ENCODE data around the gene GADD45B.
"Not testable (repeated sequence)": the region's sequence is repeated elsewhere in the genome, so short reads cannot be mapped to it uniquely, and the experiment has no call there.

GADD45B gene

DNA sequence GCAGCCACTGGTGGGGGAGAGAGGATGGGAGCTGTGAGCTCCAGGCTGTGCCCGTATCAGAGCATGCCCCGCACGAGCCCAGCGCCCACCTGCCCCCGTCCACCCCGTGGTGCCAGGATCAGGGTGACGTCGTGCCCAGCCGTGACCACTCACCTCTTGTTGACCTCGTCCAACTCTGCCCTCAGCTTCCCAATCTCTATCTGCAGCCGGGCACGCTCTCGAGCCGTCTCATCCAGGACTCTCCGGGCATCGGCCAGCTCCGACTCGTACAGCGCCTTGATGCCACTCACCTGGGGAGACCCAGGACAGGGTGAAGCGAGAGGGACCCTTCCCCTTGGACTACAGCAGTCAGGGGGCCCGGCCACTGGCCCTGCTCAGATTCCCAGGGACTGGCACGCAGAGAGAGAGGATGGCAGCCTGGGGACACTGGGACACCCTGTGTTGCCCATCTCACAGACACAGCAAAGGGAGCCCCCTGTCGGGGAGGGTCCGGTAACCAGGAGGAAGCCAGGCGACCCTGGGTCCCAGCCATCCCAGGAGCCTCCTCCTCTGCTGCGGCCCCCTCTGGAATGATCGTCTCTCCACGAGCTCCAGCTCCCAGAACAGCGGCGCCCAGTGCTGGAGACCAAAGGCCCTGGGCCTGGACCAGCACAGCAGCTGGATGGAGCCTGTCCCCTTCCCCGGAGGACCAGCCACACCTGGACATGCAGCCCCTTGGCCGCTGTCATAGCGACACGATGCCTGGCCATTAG lies 31.5 kb upstream of the GADD45B start:
- no peak for DNase-seq

DNA sequence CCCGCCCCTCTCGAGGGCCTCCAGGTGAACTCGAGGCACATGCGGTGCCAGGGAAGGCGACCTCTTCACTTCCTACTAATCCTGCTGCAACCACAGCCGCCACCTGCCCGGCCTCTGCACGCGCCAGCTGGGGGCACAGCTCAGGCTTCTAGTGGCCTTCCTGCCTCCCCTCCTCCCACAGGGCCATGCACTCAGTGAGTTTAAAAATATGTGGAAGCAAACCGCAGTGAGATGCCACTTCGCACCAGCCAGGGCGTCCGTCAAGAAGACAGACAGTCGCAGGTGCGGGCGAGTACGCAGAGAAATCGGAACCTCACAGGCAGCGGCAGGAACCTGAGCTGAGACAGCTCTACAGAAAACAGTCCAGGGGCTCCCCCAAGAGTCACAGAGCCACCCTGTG lies 29.5 kb upstream of the GADD45B start:
- DNase-seq, result no peak

DNA sequence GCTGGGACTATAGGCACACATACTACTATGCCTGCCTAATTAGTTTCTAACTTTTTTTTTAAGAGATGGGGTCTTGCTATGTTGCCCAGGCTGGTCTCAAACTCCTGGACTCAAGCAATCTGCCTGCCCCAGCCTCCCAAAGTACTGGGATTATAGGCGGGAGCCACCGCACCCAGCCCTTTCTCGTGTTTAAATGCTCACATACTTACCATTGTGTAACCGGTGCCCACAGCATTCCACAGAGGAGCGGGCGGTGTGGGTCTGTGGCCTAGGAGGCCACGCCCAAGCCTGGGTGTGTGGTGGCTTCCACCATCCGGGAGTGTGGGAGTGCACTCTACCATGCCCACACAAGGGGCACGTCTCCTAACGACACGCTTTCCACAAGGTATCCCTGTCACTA lies 26.9 kb upstream of the GADD45B start:
- DNase-seq, result no peak

DNA sequence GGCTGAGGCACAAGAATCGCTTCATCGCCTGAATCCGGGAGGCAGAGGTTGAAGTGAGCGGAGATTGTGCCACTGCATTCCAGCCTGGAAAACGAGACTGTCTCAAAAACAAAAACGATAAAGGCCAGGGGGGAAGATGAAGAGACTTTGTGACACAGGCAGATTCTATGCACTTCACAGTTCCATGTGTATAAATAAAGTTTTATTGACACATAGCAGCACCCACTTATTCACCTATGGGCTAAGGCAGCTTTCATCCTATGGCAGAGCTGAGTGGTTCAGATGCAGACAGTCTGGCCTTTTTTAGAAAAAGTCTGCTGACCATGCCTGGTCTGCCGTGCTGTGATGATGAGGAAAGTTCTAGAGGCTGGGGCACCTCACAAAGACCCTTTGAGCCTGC lies 24.8 kb upstream of the GADD45B start:
- DNase-seq, result no peak

DNA sequence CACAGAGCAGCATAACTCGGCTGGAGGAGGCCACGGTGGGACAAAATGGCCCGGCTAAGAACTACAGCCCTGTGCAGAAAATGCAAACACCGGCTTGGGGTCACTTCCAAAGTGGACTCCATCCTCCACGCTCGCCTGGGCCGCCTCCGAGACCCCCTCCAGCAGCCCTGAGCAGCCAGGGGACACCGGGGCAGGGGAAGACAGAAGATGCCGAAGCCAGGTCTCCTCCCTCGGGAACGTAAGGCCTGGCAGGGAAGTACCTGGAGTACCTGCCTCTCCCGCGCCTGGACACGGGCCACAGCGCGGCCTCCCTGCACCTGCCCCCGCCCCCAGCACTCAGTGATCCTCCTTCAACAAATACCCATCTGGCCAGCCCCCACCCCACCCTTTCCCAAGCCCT lies 24.2 kb upstream of the GADD45B start:
- DNase-seq, result no peak

DNA sequence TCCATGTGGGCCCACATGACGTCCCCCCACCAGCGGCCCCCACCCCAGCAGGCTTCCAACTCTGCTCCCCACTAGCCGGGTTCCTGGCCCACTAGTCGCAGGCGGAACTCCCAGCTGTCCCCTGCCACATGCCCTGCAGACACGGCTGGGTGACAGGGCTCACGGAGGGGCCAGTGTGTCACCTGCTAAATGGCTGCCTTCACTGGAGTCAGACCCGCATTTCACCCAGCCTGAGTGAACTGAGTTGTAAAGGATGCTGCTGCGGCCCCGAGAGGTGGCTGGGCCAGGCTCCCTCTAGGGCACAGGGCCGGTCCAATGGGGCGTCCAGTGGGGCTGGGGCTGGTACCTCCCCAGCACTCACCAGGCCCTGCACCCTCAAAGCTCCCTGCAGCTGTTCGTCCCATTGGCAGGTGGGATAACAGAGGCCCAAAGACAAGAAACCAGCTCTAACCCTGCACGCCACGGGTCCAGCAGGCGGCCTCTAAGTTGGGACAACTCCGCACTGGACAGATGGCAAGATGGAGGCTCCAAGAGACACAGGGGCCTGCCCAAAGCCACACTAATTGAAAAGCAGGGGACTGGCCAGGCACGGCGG lies 22.4 kb upstream of the GADD45B start:
- DNase-seq, result no peak

DNA sequence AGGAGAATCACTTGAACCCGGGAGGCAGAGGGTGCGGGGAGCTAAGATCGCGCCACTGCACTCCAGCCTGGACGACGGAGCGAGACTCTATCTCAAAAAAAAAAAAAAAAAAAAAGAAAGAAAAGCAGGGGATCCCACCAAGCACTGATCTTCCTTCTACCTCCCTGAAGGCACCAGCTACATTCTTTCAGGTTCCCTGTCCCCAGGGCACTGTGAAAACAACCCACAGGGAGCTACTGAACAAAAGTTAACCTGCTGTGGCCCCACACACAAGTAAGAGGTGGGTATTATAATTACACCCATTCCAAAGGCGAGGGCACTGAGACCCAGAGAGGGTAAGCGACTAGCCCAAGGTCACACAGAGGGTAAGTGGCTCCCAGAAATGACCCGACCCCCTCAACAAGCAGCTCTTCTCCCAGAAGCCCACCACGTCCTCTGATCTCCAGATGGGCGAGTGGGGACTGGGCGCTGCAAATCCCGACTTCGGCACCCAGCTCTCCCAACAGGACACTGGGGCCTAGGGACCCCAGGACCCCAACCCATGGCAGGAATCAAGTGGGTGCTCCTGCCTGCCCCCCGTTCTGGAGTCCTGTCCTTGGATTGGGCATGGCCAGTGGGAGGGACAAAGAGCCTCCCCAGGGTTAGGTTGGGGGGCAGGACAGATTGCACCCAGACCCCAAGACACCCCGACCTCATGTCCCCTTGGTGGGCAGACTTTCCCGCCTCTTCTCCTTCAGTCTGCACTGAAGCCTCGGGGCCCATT lies 21.5 kb upstream of the GADD45B start:
- DNase-seq, result no peak

DNA sequence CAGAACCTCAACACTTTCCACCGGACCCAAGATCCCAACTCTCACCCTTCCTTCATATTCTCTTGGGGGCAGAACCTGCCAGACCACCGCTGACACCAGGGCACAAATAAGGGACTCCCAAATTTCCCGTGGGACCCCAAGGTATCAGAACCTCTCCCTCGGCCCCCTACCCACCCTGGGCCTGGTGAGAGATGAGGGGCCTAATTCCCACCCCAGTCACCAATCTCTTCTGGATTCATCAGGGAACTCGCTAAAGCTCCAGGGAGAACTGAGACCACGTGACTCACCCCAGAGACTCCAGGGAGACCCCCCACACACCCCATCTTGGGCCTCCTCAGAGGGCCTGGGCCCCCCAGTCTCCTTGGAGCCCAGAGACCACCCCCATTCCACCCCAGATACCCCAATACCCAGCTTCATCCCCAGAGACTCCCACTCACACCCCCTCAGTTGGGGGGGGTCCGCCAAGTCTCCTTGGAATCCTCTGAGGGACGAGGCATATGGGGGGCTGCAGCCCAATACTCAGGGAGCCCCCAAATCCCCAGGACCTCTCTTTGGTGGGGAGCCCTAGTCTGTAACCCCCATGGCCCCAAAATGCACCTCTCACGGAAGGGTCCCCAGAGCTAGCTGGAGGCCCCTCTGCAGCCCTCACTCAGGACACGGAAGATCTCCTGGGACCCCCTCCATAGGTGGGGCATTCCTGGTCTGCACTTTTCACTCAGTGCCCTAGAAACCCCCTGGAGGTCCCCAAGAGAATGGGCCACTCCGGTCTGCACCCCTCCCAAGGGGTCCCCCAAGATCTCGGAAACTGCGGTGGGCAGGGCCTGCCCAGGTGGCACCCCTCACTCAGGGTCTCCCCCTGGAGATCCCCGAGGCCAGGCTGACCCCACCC lies 20.7 kb upstream of the GADD45B start:
- no peak for DNase-seq

DNA sequence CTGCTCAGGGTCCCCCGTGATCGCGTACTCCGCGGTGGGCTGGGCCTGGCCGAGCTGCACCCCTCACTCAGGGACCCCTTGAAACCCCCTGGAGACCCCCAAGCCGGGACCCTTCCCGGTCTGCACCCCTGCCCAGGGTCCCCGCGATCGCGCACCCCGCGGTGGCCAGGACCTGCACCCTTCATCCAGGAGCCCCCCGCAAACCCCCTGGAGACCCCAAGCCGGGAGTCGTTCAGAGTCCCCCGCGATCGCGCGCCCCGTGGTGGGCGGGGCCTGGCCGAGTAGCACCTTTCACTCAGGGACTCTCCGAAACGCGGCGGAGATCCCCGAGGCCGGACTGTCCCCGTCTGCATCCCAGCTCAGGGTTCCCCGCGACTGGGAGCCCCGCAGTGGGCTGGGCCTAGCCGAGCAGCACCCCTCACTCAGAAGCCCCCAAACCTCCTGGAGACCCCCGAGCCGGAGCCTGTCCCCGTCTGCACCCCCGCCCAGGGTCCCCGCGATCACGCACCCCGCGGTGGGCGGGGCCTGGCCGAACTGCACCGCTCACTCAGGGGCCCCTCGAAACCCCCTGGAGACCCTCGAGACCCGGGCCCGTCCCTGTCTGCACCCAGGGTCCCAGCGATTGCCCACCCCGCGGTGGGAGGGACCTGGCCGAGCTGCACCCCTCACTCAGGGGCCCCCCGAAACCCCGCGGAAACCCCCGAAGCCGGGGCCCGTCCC lies 19.9 kb upstream of the GADD45B start:
- DNase-seq, result no peak

DNA sequence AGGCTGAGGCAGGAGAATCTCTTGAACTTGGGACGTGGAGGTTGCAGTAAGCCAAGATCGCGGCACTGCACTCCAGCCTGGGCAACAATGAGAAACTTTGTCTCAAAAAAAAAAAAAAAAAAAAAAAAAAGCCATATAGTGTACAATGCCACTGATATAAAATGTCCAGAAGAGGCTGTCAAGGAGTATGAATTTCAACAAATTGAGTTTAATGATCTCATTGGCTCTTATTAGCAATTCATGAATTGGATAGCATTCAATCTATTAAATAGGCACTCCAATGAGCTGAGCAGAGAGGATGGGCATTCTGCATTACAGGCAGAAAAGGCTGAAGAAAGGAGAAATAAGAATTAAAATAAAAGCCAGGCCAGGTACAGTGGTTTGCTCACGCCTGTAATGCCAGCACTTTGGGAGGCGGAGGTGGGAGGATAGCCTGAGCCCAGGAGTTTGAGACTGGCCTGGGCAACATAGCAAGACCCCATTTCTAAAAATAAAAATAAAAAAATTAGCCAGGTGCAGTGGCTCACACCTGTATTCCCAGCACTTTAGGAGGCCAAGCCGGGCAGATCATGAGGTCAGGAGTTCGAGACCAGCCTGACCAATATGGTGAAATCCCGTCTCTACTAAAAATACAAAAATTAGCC lies 18.4 kb upstream of the GADD45B start:
- no peak for DNase-seq

DNA sequence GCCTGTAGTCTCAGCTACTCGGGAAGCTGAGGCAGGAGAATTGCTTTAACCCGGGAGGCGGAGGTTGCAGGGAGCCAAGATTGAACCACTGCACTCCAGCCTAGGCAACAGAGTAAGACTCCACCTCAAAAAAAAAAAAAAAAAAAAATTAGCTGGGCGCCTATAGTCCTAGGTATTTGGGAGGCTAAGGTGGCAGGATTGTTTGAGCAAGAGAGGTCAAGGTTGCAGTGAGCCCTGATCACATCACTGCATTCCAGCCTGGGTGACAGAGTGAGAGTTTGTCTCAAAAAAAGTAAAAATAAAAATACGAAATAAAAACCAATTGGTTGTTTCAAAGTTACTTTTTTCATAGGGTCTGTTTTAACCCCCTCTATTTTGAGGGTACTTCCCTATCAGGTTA lies 17.9 kb upstream of the GADD45B start:
- DNase-seq, result no peak

DNA sequence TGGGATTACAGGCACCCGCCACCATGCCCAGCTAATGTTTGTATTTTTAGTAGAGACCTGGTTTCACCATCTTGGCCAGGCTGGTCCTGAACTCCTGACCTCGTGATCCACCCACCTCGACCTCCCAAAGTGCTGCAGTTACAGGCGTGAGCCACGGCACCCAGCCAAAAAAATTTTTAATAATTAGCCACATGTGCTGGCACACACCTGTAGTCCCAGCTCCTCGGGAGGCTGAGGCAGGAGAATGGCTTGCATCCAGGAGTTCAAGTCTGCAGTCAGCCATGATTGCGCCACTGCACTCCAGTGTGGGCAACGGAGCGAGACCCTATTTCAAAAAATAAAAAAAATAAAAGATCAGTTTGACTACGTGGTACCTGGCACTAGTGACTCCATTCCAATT lies 17.2 kb upstream of the GADD45B start:
- DNase-seq, result not testable (repeated sequence)

DNA sequence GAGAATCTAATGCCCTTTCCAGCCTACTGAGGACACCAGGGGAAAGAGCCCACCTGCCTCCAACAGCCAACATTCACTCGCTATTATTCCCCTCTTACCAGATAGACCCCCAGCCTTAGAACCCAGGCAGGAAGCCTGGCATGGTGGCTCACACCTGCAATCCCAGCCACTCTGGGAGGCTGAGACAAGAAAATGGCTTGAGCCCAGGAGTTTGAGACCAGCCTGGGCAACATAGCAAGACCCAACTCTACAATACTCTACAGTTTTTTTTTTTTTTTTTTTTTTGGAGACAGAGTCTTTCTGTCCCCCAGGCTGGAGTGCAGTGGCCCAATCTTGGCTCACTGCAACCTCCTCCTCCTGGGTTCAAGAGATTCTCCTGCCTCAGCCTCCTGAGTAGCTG lies 15.7 kb upstream of the GADD45B start:
- no peak for DNase-seq

DNA sequence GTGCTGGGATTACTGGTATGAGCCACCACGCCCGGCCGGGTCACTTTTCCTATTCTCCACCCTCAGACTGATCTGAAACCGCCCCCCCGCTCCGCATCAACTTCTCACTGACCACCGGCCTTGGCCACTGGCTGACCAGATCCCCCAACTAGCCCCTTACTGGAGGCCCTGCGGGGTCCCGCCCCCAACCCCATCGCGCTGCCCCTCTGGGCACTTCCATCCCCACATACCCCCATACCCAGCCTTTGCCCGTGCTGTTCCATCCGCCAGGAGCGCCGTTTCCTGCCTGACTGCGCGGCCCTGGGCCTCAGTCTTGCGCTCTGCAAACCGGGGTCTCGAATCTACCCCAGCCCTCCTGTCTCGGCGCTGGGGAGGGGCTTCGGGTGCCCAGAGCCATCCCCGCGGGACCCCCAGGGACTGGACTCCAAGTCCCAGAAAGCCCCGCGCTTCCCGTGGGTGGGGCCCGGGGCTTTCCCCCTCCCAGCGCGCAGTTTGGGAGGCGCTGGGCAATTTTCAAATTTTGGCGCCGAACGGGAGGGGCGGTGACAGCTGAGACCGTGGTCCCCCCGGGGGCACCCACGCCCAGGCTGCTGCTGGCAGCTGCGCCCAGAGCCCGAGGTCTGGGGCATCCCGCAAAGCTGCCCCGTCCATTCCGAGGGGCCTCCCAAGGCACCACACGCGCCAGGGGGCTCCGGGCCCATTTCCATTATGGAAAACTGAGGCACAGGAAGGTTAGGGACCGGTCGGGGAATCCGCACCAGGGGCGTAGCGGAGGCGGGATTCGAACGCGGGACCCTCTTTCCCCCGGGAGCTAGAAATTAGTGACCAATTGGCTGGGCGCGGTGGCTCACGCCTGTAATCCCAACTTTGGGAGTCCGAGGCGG lies 13.9 kb upstream of the GADD45B start:
- no peak for DNase-seq

DNA sequence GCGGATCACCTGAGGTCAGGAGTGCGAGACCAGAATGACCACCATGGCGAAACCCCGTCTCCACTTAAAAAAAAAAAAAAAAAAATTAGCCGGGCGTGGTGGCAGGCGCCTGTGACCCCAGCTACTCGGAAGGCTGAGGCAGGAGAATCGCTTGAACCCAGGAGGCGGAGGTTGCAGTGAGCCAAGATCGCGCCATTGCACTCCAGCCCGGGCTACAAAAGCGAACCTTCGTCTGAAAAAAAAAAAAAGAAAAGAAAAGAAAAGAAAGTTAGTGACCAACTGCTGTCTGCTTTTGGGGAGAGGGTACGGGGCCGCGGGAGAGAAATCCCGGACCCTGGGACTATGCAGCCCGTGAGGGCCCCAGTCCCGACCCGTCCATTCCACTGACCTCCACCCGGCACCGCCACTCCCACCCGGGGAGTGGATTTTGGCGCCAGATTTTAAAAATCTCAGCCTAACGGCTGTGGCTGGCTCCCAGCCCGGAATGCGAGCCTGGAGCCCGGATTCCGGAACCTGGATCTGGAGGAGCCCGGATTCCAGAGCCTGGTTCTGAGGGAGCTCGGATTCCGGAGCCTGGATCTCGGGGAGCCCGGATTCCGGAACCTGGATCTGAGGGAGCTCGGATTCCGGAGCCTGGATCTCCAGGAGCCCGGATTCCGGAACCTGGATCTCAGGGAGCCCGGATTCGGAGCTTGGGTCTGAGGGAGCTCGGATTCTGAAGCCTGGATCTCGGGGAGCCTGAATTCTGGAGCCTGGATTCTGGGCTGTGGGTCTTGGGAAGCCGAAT lies 13.1 kb upstream of the GADD45B start:
- DNase-seq, result peak; percentile 40

DNA sequence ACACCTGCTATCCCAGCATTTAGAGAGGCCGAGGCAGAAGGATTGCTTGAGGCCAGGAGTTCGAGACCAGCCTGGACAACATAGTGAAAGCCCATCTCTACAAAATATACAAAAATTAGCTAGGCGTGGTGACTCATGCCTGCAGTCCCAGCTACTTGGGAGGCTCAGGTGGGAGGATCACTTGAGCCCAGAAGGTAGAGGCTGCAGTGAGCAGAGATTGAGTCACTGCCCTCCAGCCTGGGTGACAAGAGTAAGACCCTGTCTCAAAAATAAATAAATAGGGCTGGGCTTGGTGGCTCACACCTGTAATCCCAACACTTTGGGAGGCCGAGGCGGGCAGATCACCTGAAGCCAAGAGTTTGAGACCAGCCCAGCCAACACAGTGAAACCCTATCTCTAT lies 12.2 kb upstream of the GADD45B start:
- not testable (repeated sequence) for DNase-seq

DNA sequence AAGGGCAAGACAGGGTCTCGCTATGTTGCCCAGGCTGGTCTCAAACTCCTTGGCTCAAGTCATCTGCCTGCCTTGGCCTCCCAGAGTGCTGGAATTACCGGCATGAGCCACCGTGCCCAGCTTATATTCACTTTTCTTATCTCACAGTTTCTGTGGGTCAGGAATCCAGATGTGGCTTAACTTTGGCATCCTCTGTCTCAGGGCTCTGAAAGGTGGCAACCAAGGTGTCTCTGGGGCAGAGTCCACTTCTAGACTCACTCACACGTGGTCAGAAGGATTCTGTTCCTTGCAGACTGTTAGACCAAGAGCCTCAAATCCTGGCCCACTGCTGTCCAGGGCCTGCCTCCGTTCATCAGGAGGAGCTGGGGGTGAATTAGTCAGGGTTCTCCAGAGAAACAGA lies 11.5 kb upstream of the GADD45B start:
- DNase-seq, result no peak

DNA sequence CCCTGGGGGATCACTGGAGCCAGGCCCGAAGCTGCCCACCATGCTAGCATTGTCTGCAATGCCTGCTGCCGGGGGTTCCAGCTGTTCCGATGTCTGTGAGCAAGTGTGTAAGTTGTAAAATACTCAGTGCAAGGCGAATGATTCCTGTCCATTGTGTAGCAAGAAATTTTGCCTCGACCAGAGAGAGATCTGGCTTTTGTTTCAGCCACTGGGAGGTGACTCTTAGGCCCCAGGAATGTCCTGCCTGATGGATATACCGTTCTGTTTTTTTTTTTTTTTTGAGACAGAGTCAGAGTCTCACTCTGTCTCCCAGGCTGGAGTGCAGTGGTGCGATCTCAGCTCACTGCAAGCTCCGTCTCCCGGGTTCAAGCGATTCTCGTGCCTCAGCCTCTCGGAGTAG lies 7.3 kb upstream of the GADD45B start:
- DNase-seq, result no peak

DNA sequence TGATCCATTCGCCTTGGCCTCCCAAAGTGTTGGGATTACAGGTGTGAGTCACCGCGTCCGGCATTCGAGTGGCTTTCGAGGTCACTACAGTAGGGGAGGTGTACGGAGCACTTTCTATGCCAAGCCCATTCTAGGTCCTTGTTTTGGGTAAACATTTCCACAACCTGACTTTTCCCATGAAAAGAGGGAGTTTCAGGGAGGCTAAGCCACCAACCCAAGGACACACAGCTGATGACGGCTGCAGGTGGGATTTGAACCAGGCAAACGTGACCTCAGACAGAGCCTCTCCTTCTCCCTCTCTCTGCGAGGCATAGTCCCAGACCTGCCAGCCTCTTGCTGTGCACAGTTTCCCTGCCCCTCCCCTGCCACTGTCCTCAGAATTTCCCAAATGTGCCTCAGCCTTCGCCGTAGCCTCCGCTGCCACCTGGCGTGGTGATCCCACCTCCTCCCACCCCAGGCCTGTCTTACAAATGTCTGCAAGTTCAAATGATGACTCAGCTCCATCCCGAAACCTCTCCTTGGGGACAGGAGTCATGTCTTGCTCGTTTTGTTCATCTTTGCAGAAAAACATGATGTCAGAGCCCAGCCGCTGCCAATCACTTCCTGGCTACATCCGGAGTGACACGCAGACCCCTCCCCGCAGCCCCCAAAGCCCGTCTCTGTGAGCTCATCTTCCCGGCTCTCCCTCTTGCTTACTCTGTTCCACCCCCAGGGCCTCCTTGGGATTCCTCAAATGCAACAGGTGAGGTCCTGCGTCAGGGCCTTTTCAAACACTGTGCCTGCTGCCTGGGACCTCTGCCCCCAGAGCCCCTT lies 6.6 kb upstream of the GADD45B start:
- no peak for DNase-seq

All from NCI-H1048 (cell line).